Pancreas (tissue), 10 donors: Measurements from ENCODE around the gene KLHL30. TPM values are rescaled to one million over a fixed set of nuclear protein-coding genes. Genes with fewer than 3 reads are reported as not detected.

Experiments
- ATAC-seq, 4 donors: fragments of 200-7000 bp; cut with Tn5 transposase; one replicate each; pipeline versions ENCODE4 v1.8.0 to v1.9.1; 2020; ENCODE audit warnings: mild to moderate bottlenecking in 4 of 4, moderate library complexity in 4 of 4
- DNase-seq, 6 donors: peaks; one replicate each; pipeline ENCODE4 v3.0.0-alpha.2; 2020
- FAIRE-seq: peaks from 2 replicates; lab custom pipeline; 2012; peaks lifted over from hg19 to GRCh38; lab: Jason Lieb, UNC
- H3K27ac ChIP-seq, 4 donors: fragments of 200-600 bp; sonication (generic); 1 replicate in 3 of 4; 2 replicates in 1 of 4; pipeline versions ENCODE4 v1.5.0 to v1.8.0; 2020
- H3K27me3 ChIP-seq, 4 donors: fragments of 200-600 bp; one replicate each; pipeline ENCODE4 v1.8.0; 2021
- H3K36me3 ChIP-seq, 3 donors: fragments of 200-600 bp; sonication (generic) in 1 of 3; one replicate each; pipeline versions ENCODE4 v1.5.0 to v1.8.0; 2020 to 2021
- H3K4me1 ChIP-seq, 3 donors: fragments of 200-600 bp; one replicate each; pipeline ENCODE4 v1.8.0; 2021
- H3K4me3 ChIP-seq, 4 donors: fragments of 200-600 bp; sonication (generic) in 2 of 4; one replicate each; pipeline versions ENCODE4 v1.5.0 to v1.8.0; 2020 to 2021
- H3K9me3 ChIP-seq, 4 donors: fragments of 200-600 bp; one replicate each; pipeline ENCODE4 v1.8.0; 2021
- WGBS, 2 donors: extraction: QIAGEN DNeasy Blood & Tissue Kit; methylation state at CpG; one replicate each; pipeline ENCODE4 v1.1.7; 2013; 5-methylcytosine and 5-hydroxymethylcytosine counted together
- intact Hi-C, 3 donors: fragments of 100-400 bp; cut with DNase I; formaldehyde crosslinking; loops; one replicate each; pipeline versions ENCODE4 v1.11.1 to v1.14.2; 2022
- polyA plus RNA-seq, 2 donors: library from polyadenylated mRNA; stranded (reverse); fragments of 200-250 nt; gene quantifications; one replicate each; pipeline ENCODE4 v1.2.3, GENCODE V29; 2013
- total RNA-seq, 6 donors: library from RNA; stranded (reverse); fragmentation: NEBNext Ultra II Directional in 4 of 6; extraction: Animal tissue kit (Norgen Biotek cat#: 25700) in 4 of 6; gene quantifications; one replicate each; pipeline versions ENCODE4 v1.2.1 to v1.2.4, GENCODE V29; 2021 to 2023
- TF ChIP-seq, protein P1 (sequence below), 4 donors: fragments of 200-600 bp; sonication (generic) in 3 of 4; IDR thresholded peaks; one replicate each; pipeline versions ENCODE4 v1.5.0 to v1.8.0; 2021; ENCODE audit warnings: antibody characterized with exemption in 4 of 4
- donor health status: healthy with polysubstance abuse.
- donor health status: DM: no; HTN: no; CAD: no; lungs with moderate emphysema.
- donor health status: DM: no; HTN: no; CAD: no.
- donor health status: control.
- donor health status: control.
- donor health status: Bipolar disorder and iron deficiency.
- donor health status: DM: yes; HTN: yes; CAD: no.
- donor health status: DM: no; HTN: no; CAD: no.
- donor health status: DM: no; HTN: no; CAD: no.
- donor health status: DM: yes; HTN: yes; CAD: no.

Gene KLHL30
- total and polyA plus RNA-seq, 8 donors, result 0.03 to 0.14 (median 0.11) TPM; not detected in 2

- no peak overlapping the region for H3K27ac ChIP-seq
- 86 to 90% methylated on average over 13 of the region's 13 CpGs for WGBS, 2 donors
Measured at GRCh38 chr2:238106339-238106697, 32.1 kb upstream of the KLHL30 start.

GRCh38 chr2:238106698-238107524 lies 31.6 kb upstream of the KLHL30 start:
- Histone ChIP-seq H3K4me3 (no peak overlapping the region), H3K36me3 (no peaks in the 10 kb centered on the region), H3K27me3 (no peaks in the 10 kb centered on the region), H3K9me3 (no peaks in the 10 kb centered on the region), H3K4me1 (no peaks in the 10 kb centered on the region), H3K27ac (no peak overlapping the region)
- TF ChIP-seq, protein P1, sequence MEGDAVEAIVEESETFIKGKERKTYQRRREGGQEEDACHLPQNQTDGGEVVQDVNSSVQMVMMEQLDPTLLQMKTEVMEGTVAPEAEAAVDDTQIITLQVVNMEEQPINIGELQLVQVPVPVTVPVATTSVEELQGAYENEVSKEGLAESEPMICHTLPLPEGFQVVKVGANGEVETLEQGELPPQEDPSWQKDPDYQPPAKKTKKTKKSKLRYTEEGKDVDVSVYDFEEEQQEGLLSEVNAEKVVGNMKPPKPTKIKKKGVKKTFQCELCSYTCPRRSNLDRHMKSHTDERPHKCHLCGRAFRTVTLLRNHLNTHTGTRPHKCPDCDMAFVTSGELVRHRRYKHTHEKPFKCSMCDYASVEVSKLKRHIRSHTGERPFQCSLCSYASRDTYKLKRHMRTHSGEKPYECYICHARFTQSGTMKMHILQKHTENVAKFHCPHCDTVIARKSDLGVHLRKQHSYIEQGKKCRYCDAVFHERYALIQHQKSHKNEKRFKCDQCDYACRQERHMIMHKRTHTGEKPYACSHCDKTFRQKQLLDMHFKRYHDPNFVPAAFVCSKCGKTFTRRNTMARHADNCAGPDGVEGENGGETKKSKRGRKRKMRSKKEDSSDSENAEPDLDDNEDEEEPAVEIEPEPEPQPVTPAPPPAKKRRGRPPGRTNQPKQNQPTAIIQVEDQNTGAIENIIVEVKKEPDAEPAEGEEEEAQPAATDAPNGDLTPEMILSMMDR (IDR thresholded peaks at IDR 0.05), result peak in 1 of 4 donors; percentile 16
- ATAC-seq (peak in 3 of 4 donors; percentile 38 to 71 (median 65)), DNase-seq (peak in 5 of 6 donors; percentile 6 to 68 (median 51)), FAIRE-seq (no peak)
- intact Hi-C loops, result no loop called here
- WGBS, 2 donors, result 75 to 81% methylated on average over 24 to 28 of the region's 28 CpGs

More at GRCh38 chr2:238106339-238106697, 32.1 kb upstream of the KLHL30 start:
- Histone ChIP-seq H3K4me3 (no peak overlapping the region), H3K27me3 (no peaks in the 10 kb centered on the region), H3K4me1 (no peaks in the 10 kb centered on the region), H3K9me3 (no peaks in the 10 kb centered on the region), H3K36me3 (no peaks in the 10 kb centered on the region)
- intact Hi-C loops, result no loop called here
- FAIRE-seq, result no peak
- ATAC-seq, result no peak
- DNase-seq, result peak in 3 of 6 donors; percentile 11 to 45 (median 27)
- TF ChIP-seq, protein P1 (IDR thresholded peaks at IDR 0.05), result no peak

GRCh38 chr2:238107525-238108422 lies 30.7 kb upstream of the KLHL30 start:
- ATAC-seq (peak in 3 of 4 donors; percentile 19 to 51 (median 47)), FAIRE-seq (no peak), DNase-seq (peak in 5 of 6 donors; percentile 6 to 60 (median 28))
- no peak overlapping the region for H3K27ac ChIP-seq
- TF ChIP-seq, protein P1 (IDR thresholded peaks at IDR 0.05), result no peak
- intact Hi-C loops, result no loop called here
- no peak overlapping the region for H3K4me3 ChIP-seq
- no peaks in the 10 kb centered on the region for H3K36me3 ChIP-seq
- H3K9me3 ChIP-seq, result no peaks in the 10 kb centered on the region
- H3K27me3 ChIP-seq, result no peaks in the 10 kb centered on the region
- no peaks in the 10 kb centered on the region for H3K4me1 ChIP-seq
- WGBS, 2 donors, result 84 to 89% methylated on average over 28 of the region's 28 CpGs

DNA sequence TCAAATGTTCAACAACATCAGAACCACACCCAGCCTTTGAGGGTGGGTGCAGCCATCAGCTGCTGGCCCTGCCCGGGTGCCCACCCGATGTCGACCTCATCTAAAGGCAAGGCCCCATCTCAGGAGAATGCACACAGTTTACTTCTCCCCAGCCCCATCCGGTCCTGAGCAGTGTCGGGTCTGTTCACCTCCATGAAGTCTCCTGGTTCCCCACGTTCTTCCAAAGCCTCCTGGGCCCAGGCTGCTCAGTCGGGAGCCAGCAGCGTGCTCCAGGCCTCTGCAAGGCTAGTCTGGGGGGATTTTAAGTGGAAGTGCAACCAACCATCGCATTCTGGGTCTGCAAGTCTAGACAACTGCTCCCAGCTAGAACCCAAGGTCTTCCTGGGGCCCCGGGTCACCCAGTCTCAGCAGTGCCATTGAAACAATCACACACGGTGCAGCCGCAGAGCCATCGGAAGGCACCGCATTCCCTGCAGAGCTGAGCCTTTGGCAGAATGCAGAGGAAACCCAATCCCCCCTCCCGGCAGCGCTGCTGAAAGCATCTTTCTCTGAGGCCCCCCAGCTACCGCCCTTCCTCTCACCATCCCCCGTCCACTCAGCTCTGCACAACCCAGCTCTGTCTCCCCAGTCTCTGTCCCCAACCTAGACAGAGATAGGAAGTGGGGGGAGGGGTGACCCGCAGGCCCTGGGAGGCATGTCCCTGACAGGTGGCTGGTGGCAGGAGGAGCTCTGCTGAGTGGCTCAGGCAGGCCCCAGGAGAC lies 29.9 kb upstream of the KLHL30 start:
- intact Hi-C loops, result no loop called here
- no peaks in the 10 kb centered on the region for H3K27me3 ChIP-seq
- TF ChIP-seq, protein P1 (IDR thresholded peaks at IDR 0.05), result no peak
- no peaks in the 10 kb centered on the region for H3K9me3 ChIP-seq
- FAIRE-seq (no peak), ATAC-seq (peak in 1 of 4 donors; percentile 29), DNase-seq (peak in 3 of 6 donors; percentile 2 to 39 (median 13))
- no peak overlapping the region for H3K4me3 ChIP-seq
- no peak overlapping the region for H3K27ac ChIP-seq
- 69 to 75% methylated on average over 19 of the region's 19 CpGs for WGBS, 2 donors
- no peaks in the 10 kb centered on the region for H3K36me3 ChIP-seq
- H3K4me1 ChIP-seq, result no peaks in the 10 kb centered on the region
